HG03460 (cell line): ENCODE data around the gene SNAPIN.

Experiments
- ATAC-seq: cut with Tn5 transposase; IDR thresholded peaks from one replicate; pipeline ENCODE4 v1.9.1; 2021; ENCODE audit not compliant: unreplicated experiment

The SNAPIN gene

DNA sequence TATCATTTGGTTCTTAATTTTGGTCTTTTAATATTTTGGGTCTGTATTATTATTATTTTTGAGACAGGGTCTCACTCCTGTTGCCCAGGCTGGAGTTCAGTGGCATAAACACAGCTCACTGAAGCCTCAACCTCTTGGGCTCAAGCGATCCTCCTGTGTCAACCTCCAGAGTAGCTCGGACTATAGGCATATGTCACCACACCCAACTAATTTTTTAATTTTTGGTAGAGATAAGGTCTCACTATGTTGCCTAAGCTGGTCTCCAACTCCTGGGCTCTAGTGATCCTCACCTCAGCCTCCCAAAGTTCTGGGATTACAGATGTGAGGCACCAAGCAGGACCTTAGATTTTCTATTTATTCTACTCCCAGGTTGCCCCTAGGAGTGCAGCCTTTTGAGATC is 15.0 kb downstream of the SNAPIN start:
- ATAC-seq: no peak

DNA sequence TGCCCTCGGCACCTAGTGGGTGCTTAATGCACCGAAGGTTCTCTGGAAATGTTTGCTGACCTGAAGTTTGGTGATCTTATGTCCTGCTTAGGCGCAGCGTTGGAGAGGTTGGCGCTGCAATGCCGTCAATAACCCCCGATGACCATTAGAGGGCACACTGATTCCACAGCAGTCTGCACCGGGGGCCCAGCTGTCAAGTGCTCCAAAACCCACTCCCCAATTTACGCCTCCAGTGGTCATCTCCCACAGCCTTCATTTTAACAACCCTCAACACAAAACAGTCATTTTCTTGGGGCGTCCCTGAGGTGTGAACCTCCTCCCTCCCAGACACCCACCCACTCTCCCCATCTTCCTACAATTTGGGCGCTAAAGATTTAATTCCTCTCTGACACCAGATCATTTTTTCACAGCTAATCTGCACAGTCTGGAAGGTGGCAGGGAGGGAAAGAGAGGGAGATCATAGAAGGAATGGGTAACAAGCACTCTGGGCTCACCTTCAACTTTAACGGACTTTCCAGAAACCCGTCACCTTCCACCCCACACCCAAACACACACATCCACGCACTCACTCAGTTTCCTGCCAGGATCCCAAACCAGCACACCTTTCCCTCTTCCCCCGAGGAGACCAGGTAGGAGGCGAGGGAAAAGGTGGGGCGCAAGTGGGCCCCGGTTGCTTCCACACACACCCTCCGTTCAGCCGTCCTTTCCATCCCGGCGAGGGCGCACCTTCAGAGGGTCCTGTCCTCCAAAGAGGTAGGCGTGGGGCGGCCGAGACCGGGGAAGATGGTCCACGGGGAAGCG is 19.4 kb downstream of the SNAPIN start:
- ATAC-seq: no peak

- no peak for ATAC-seq
Measured at GRCh38 chr1:153678519-153679336, 20.2 kb downstream of the SNAPIN start, which contains the start of gene NPR1. Gene NPR1 (plus strand): TSS chr1:153678688. CDS start chr1:153679109, 421 bp downstream.

- no peak for ATAC-seq
Measured at GRCh38 chr1:153679337-153680119, 21.0 kb downstream of the SNAPIN start.

DNA sequence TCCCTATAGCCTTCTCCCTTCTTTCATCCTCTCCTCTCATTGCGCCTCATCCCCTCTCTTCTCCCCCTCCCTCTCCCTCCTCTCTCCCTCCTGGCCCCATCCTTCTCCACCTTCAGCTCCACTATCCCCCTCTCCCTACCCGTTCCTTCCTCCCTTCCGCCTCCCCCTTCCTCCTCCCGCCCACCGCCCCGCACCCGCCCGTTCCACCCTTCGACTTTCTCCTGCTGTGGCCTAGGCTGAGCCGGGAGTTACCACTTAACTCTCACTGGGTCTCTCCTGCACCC is 21.6 kb downstream of the SNAPIN start:
- no peak for ATAC-seq

DNA sequence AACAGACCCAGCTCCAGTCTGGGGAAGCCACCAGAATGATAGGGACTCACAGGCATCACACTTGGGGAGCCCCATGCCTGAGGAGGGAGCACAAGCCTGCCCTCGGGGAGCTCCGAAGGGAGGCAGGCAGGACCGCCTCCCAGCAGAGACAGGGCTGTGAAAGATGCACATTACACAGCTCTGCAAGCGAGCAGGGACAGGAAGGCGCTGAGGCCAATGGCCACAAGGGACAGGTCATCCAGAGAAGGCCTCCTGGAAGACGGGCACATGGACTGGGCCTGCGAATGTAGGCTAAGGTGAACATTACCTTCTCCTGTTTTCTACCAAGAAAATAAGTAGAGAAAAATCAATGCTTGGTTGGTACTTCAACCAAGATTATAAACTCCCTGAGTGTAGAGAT is 24.2 kb downstream of the SNAPIN start:
- no peak for ATAC-seq

DNA sequence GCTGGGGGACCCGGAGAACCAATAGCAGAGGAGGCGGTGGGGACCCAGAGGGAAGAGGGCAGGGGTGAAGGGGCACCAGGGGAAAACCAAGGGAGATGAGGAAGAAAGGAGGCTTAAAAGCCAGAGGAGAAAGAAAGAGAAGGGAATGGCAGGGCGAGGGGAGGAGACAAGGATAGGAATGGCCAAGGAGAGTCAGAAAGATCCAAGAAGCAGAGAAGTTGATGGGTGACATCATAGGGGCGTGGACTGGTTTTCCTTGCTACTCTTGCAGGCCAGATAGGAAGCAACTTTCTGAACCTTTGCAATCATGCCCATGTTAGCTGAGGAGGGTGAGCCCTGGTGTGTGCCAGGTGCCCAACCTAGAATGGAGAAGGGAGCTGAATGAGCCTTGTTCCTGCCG is 25.4 kb downstream of the SNAPIN start:
- ATAC-seq: no peak

- ATAC-seq: no peak
Measured at GRCh38 chr1:153684892-153685291, 26.4 kb downstream of the SNAPIN start.

- ATAC-seq: no peak
Measured at GRCh38 chr1:153685544-153686340, 27.2 kb downstream of the SNAPIN start.

- ATAC-seq: no peak
Measured at GRCh38 chr1:153687346-153688125, 29.0 kb downstream of the SNAPIN start.

GRCh38 chr1:153688276-153688675 is 29.8 kb downstream of the SNAPIN start:
- ATAC-seq: no peak

DNA sequence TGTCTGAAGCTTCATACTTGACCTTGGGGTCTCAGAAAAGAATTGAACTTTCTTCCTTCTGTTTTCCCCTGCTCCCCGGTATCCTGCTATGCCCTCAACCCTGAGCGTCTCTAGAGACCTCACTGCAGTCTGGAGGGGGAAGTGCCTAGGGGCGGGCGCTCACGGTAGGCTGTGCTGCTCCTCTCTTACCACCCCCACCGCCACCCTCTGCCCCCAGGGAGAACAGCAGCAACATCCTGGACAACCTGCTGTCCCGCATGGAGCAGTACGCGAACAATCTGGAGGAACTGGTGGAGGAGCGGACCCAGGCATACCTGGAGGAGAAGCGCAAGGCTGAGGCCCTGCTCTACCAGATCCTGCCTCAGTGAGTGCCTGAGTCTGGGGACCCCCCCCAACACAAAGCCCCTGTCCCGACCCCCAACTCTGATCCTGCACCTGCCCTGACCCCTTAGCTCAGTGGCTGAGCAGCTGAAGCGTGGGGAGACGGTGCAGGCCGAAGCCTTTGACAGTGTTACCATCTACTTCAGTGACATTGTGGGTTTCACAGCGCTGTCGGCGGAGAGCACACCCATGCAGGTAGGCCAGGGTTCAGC is 30.3 kb downstream of the SNAPIN start:
- no peak for ATAC-seq

DNA sequence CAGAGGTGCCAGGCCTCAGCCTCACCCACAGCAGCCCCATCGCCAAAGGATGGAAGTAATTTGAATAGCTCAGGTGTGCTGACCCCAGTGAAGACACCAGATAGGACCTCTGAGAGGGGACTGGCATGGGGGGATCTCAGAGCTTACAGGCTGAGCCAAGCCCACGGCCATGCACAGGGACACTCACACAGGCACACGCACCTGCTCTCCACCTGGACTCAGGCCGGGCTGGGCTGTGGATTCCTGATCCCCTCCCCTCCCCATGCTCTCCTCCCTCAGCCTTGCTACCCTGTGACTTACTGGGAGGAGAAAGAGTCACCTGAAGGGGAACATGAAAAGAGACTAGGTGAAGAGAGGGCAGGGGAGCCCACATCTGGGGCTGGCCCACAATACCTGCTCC is 35.0 kb downstream of the SNAPIN start:
- ATAC-seq: no peak

DNA sequence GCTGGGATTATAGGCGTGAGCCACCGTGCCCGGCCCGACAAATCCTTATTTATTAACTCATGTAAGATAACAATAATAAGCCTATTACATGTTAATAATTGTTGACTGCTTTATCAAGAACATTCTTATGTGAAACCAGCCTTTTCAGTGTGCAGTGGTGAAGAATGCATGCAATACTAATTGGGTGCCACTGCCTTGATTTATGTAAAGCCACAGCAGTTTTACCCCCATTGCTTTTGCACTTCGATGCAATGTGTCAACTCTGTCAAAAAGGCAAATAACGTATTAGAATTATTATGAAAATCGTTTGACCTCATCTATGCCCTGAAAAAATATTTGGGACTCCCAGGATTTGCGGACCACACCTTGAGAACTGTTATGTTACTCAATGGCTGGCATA is 38.2 kb downstream of the SNAPIN start:
- ATAC-seq: no peak

DNA sequence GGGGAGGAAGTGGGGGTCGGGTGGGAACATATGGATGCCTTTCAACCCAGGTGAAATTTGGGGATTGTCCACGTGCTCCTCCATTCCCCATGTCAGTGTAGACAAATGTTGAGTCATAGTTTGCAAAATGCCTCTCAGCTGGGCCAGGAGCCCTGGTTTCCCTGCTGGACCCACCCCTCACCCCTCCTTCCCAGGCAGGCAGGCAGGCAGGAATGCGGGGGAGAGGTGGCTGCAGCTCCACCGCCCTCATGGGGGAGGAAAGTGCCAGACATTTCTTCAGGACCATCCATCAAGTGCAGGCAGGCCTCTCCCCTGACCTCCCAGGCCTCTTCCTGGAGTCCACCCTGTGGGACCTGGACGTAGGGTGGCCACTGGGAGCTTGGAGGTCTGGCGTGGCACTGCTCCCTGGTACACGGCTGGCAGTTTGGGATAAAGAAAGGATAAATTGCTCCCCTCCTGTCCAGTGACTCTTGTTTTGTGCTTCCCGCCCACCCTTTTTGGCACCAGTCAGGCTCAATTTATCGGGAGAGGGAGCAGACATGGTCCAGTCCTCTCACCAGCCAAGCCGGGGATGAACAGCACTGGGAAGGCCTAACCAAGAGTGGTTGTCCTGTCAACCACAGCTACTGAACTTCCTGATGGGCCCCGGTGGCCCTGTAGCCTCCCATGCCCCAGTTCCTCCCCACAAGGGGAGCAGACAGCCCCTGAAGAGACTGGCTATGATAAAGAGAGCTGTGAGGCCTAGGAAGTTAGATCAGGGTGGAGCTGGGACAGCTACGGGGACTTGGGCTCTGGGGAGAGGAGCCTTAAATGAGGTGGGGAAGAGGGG is 38.9 kb downstream of the SNAPIN start:
- ATAC-seq: no peak

DNA sequence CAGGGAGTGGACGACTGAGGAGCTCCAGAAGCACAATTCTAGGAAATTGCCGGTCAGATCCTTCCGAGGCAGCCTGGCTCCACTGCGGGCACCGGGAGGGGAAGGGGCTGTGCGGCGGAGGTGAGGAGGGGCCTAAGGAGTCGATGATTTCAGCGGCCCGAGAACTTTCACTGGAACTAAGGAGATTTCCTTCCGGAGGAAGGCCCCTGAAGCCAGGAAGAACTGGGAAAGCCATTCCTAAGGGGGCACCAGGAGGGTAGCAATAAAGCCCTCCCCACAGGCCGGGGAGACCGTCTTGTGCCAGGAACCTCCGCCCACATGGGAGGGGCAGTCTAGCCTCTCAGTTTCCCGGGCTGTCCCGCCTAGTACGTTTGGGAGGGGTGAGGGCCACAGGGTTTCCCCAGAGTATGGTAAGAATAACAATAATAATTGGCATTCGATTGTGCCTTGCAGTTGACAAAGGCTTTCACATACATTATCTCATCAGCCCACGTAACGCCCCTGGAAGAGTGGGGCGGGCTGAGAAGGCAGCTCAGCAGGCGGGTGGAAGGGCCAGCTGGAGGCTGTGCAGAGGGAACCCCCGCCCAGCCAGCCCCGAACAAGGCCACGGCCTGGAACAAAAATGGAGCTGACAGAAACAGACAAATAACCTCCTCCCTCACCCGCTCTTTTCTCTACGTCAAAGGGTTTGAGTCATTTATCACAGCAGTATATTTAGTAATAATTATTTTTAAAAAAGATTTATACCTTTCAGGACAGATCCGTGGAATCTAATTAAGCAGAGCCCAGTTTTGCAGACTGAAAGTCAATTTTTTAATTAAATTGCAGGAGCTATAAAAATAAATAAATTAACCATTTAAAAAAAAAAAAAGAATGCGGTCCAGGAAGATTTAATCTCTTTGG is 39.8 kb downstream of the SNAPIN start:
- ATAC-seq: no peak

- no peak for ATAC-seq
Measured at GRCh38 chr1:153698923-153699714, 40.6 kb downstream of the SNAPIN start.
